HCT116 (cell line): ENCODE measurements around the gene PLAAT2. TPM values are rescaled to one million over a fixed set of nuclear protein-coding genes. Genes with fewer than 3 reads are reported as not detected.

ENCODE experiments used
- ATAC-seq: fragments of 200-7000 bp; cut with Tn5 transposase; 2 replicates; pipeline ENCODE4 v1.9.1; 2020; ENCODE audit warnings: mild to moderate bottlenecking, moderate library complexity
- BruUV-seq: library from RNA; stranded (reverse); fragments of 400-500 nt; replicated peaks from 2 replicates; lab custom pipeline; 2021; lab: Mats Ljungman, UMichigan
- CTCF ChIA-PET: fragments of 300-600 bp; sonication (Branson Sonifier 250); formaldehyde crosslinking; loops from one replicate; lab custom pipeline; 2021; ENCODE audit warnings: antibody characterized with exemption; lab: Charles Lee
- POLR2A ChIA-PET: fragments of 300-600, 350-600 bp; sonication (Branson Sonifier 250); formaldehyde crosslinking; loops from one replicate; lab custom pipeline; 2021; ENCODE audit warnings: antibody characterized with exemption; lab: Charles Lee
- RAD21 ChIA-PET, 2 experiments: fragments of 300-600 bp; sonication (Branson Sonifier 250); formaldehyde crosslinking; loops; one replicate each; lab custom pipeline; 2023; ENCODE audit warnings: low total read pairs in 2 of 2; ENCODE audit not compliant: uncharacterized antibody in 2 of 2, unreplicated experiment in 2 of 2, low non-redundant PET in 1 of 2; lab: Charles Lee
- DNase-seq: peaks from one replicate; pipeline ENCODE4 v3.0.0-alpha.2; 2010; ENCODE audit warnings: low read depth, low spot score
- H2AFZ ChIP-seq: fragments of 200-600 bp; shearing (Covaris generic), sonication (generic); 2 replicates; pipeline ENCODE4 v1.6.1; 2017; ENCODE audit warnings: low read depth, mixed run types, mixed read lengths, antibody characterized with exemption, low read length; ENCODE audit not compliant: poor library complexity, severe bottlenecking
- H3K27ac ChIP-seq: 2 replicates; pipeline ENCODE4 v1.5.1; 2012; ENCODE audit warnings: low read depth, low read length
- H3K27me3 ChIP-seq: fragments of 200-600 bp; sonication (generic); 2 replicates; pipeline ENCODE4 v1.6.1; 2016; ENCODE audit warnings: mixed run types, low read length, mixed read lengths; ENCODE audit not compliant: insufficient read depth
- H3K36me3 ChIP-seq, 2 experiments: fragments of 200-500 bp in 1 of 2; fragments of 200-600 bp in 1 of 2; sonication (Bioruptor generic) in 1 of 2; sonication (generic) in 1 of 2; 2 replicates each; pipeline versions ENCODE4 v1.5.1 to v1.6.1; 2014 to 2016; ENCODE audit warnings: low read length in 2 of 2, inconsistent platforms in 1 of 2, mixed read lengths in 1 of 2, mixed run types in 1 of 2; ENCODE audit not compliant: insufficient read depth in 2 of 2, control insufficient read depth in 1 of 2
- H3K4me1 ChIP-seq, 2 experiments: fragments of 200-600 bp in 1 of 2; sonication (generic) in 1 of 2; 2 replicates each; pipeline versions ENCODE4 v1.5.1 to v1.6.1; 2012 to 2017; ENCODE audit warnings: low read length in 2 of 2, inconsistent platforms in 1 of 2, mild to moderate bottlenecking in 1 of 2, mixed read lengths in 1 of 2, mixed run types in 1 of 2, moderate library complexity in 1 of 2; ENCODE audit not compliant: insufficient read depth in 2 of 2, control insufficient read depth in 1 of 2
- H3K4me2 ChIP-seq: fragments of 200-600 bp; sonication (generic); 2 replicates; pipeline ENCODE4 v1.6.1; 2017; ENCODE audit warnings: mixed run types, low read length, mixed read lengths
- H3K4me3 ChIP-seq, 2 experiments: fragments of 200-600 bp in 1 of 2; sonication (generic) in 1 of 2; replicated peaks in 1 of 2; 2 replicates each; pipeline ENCODE4 v1.5.1; 2011 to 2016; ENCODE audit warnings: low read length in 2 of 2, control low read depth in 1 of 2, low read depth in 1 of 2, mild to moderate bottlenecking in 1 of 2, mixed read lengths in 1 of 2, mixed run types in 1 of 2
- H3K79me2 ChIP-seq: fragments of 200-600 bp; sonication (generic); 2 replicates; pipeline ENCODE4 v1.6.1; 2017; ENCODE audit warnings: mild to moderate bottlenecking, mixed run types, low read length, moderate library complexity, mixed read lengths; ENCODE audit not compliant: insufficient read depth
- H3K9ac ChIP-seq: fragments of 200-600 bp; sonication (generic); 2 replicates; pipeline ENCODE4 v1.6.1; 2016; ENCODE audit warnings: low read length, mixed read lengths
- H3K9me2 ChIP-seq: fragments of 200-600 bp; sonication (generic), shearing (Covaris generic); 2 replicates; pipeline ENCODE4 v1.6.1; 2017; ENCODE audit warnings: mixed run types, mild to moderate bottlenecking, moderate library complexity; ENCODE audit not compliant: insufficient read depth
- H3K9me3 ChIP-seq, 2 experiments: fragments of 200-500 bp in 1 of 2; fragments of 200-600 bp in 1 of 2; sonication (Bioruptor generic) in 1 of 2; sonication (generic) in 1 of 2; 2 replicates each; pipeline ENCODE4 v1.6.1; 2014 to 2017; ENCODE audit warnings: low read length in 2 of 2, mixed read lengths in 2 of 2, inconsistent platforms in 1 of 2, low read depth in 1 of 2, mild to moderate bottlenecking in 1 of 2, mixed run types in 1 of 2, moderate library complexity in 1 of 2; ENCODE audit not compliant: control insufficient read depth in 1 of 2, insufficient read depth in 1 of 2
- H4K20me1 ChIP-seq: fragments of 200-600 bp; sonication (generic), shearing (Covaris generic); 2 replicates; pipeline ENCODE4 v1.6.1; 2017; ENCODE audit warnings: mixed run types, mild to moderate bottlenecking, moderate library complexity; ENCODE audit not compliant: insufficient read depth
- CEBPB ChIP-seq: IDR thresholded peaks from 2 replicates; pipeline ENCODE4 v1.6.1; 2012; ENCODE audit warnings: low read depth
- CTCF ChIP-seq, 3 experiments: fragments of 200-600 bp in 1 of 3; sonication (generic) in 1 of 3; IDR thresholded peaks in 2 of 3; conservative IDR thresholded peaks in 1 of 3; 2 replicates each; pipeline ENCODE4 v1.5.1; 2012 to 2017; ENCODE audit warnings: low read depth in 2 of 3, low read length in 2 of 3, antibody characterized with exemption in 1 of 3, borderline replicate concordance in 1 of 3, control low read depth in 1 of 3, mild to moderate bottlenecking in 1 of 3, mixed read lengths in 1 of 3, mixed run types in 1 of 3, moderate library complexity in 1 of 3; ENCODE audit not compliant: insufficient read depth in 1 of 3
- ELF1 ChIP-seq: IDR thresholded peaks from 2 replicates; pipeline ENCODE4 v1.6.1; 2012; ENCODE audit warnings: low read depth, borderline replicate concordance
- EZH2 ChIP-seq: fragments of 200-600 bp; sonication (generic); IDR thresholded peaks from 2 replicates; pipeline ENCODE4 v1.6.1; 2017; ENCODE audit warnings: antibody characterized with exemption, mixed run types
- EZH2phosphoT487 ChIP-seq: fragments of 200-600 bp; IDR thresholded peaks from 2 replicates; pipeline ENCODE4 v1.6.1; 2018; ENCODE audit warnings: antibody characterized with exemption, borderline replicate concordance
- POLR2AphosphoS5 ChIP-seq: IDR thresholded peaks from 2 replicates; pipeline ENCODE4 v1.6.1; 2011; ENCODE audit warnings: mild to moderate bottlenecking, low read depth, low read length, moderate library complexity
- REST ChIP-seq: IDR thresholded peaks from 2 replicates; pipeline ENCODE4 v1.6.1; 2012; ENCODE audit warnings: low read depth
- SP1 ChIP-seq: IDR thresholded peaks from 2 replicates; pipeline ENCODE4 v1.6.1; 2012; ENCODE audit warnings: low read depth
- YY1 ChIP-seq: IDR thresholded peaks from 2 replicates; pipeline ENCODE4 v1.6.1; 2011; ENCODE audit warnings: low read length, low read depth, moderate library complexity, mild to moderate bottlenecking; ENCODE audit not compliant: insufficient replicate concordance; ENCODE audit errors: extremely low read depth
- ZBTB33 ChIP-seq: IDR thresholded peaks from 2 replicates; pipeline ENCODE4 v1.6.1; 2011; ENCODE audit warnings: mild to moderate bottlenecking, low read length, moderate library complexity; ENCODE audit not compliant: insufficient replicate concordance; ENCODE audit errors: extremely low read depth
- ZFX ChIP-seq: fragments of 450-650 bp; IDR thresholded peaks from 2 replicates; pipeline ENCODE4 v1.6.1; 2017
- ZNF274 ChIP-seq: fragments of 200-500 bp; sonication (Bioruptor generic); IDR thresholded peaks from 2 replicates; pipeline ENCODE4 v1.6.1; 2014; ENCODE audit warnings: mild to moderate bottlenecking, low read depth, low read length, inconsistent platforms
- intact Hi-C: fragments of 100-400 bp; cut with micrococcal nuclease; formaldehyde crosslinking; loops from 2 replicates; pipeline ENCODE4 v1.10.0; 2022
- total RNA-seq: library from RNA; stranded (reverse); gene quantifications from one replicate; pipeline ENCODE4 v1.2.1, GENCODE V29; 2021; ENCODE audit not compliant: unreplicated experiment

PLAAT2 gene
- total RNA-seq, 1 experiment from 2014 or later = not detected

- Histone ChIP-seq H3K9ac (no peak overlapping the region), H3K9me3 (no peaks in the 10 kb centered on the region), H3K4me1 (no peaks in the 10 kb centered on the region), H3K4me2 (no peak overlapping the region), H3K79me2 (no peaks in the 10 kb centered on the region), H4K20me1 (no peaks in the 10 kb centered on the region), H3K27ac (no peak overlapping the region)
- intact Hi-C loops = no loop called here
- TF ChIP-seq POLR2AphosphoS5 = no peak
- TF ChIP-seq CTCF (IDR thresholded peaks at IDR 0.05 in 2 of 3, conservative IDR thresholded peaks at IDR 0.05 in 1 of 3; ENCODE audit: borderline replicate concordance in 1 of 3, insufficient read depth in 1 of 3, low read depth in 2 of 3, low read length in 2 of 3) = no peak
- no peak for TF ChIP-seq ZNF274
- no peak for TF ChIP-seq EZH2
- TF ChIP-seq ZBTB33 = no peak
- TF ChIP-seq EZH2phosphoT487 = no peak
- TF ChIP-seq YY1 = no peak
- no peak for TF ChIP-seq ELF1
- TF ChIP-seq ZFX = no peak
- no peak for TF ChIP-seq CEBPB
- no peak for TF ChIP-seq SP1
- TF ChIP-seq REST = no peak
- TF ChIP-seq, all 23 proteins: peak for 0
- Histone ChIP-seq H2AFZ (no peak overlapping the region), H3K36me3 (no peaks in the 10 kb centered on the region), H3K4me3 (no peak overlapping the region), H3K27me3 (no peaks in the 10 kb centered on the region), H3K9me2 (no peaks in the 10 kb centered on the region)
- no peak for DNase-seq
- ChIA-PET RAD21 (no interaction called here), POLR2A (no interaction called here), CTCF (interaction anchor here (0.7 kb wide), 1 partner anchor 76 kb away, joined by 3 read pairs; no protein-coding TSS in a partner anchor)
- BruUV-seq = no TSS peak
- ATAC-seq = no peak
These were observed 8.3 kb downstream of the PLAAT2 start for GRCh38 chr11:63554877-63555223.
